ENCODE results near the gene WNT6. TPM values are rescaled to one million over a fixed set of nuclear protein-coding genes. Genes with fewer than 3 reads are reported as not detected.
"Not testable (repeated sequence)": the region's sequence is repeated elsewhere in the genome, so short reads cannot be mapped to it uniquely, and the experiment has no call there.

WNT6 gene
- total RNA-seq, 2 experiments from 2014 or later = 0.13 to 0.17 TPM

GRCh38 chr2:218829868-218830451, 29.6 kb upstream of the WNT6 start:
- POLR2A ChIA-PET = no interaction called here
- CTCF ChIA-PET = no interaction called here

GRCh38 chr2:218830526-218831306, 28.9 kb upstream of the WNT6 start:
- CTCF ChIA-PET = no interaction called here
- POLR2A ChIA-PET = no interaction called here

- ChIA-PET POLR2A (no interaction called here), CTCF (no interaction called here)
Observed at GRCh38 chr2:218831378-218831990, 28.1 kb upstream of the WNT6 start, which contains the start of gene PRKAG3. TSS of gene PRKAG3 (minus strand) at chr2:218831803.

GRCh38 chr2:218832081-218832480, 27.5 kb upstream of the WNT6 start:
- ChIA-PET POLR2A (no interaction called here), CTCF (no interaction called here)

- CTCF ChIA-PET = no interaction called here
Observed at GRCh38 chr2:218832520-218832919, 27.1 kb upstream of the WNT6 start.

GRCh38 chr2:218833023-218833609, 26.5 kb upstream of the WNT6 start:
- CTCF ChIA-PET = interaction anchor here (1.2 kb wide), 1 partner anchor 15 kb away, joined by 4 read pairs; no protein-coding TSS in a partner anchor
- POLR2A ChIA-PET = no interaction called here

More at GRCh38 chr2:218832520-218832919, 27.1 kb upstream of the WNT6 start:
- POLR2A ChIA-PET = no interaction called here

- POLR2A ChIA-PET = no interaction called here
- CTCF ChIA-PET = no interaction called here
Observed at GRCh38 chr2:218834685-218835084, 24.9 kb upstream of the WNT6 start.

- ChIA-PET POLR2A (no interaction called here), CTCF (no interaction called here)
Observed at GRCh38 chr2:218837495-218837894, 22.1 kb upstream of the WNT6 start.

GRCh38 chr2:218839430-218839829, 20.2 kb upstream of the WNT6 start:
- ChIA-PET POLR2A (no interaction called here), CTCF (interaction anchor here (1.2 kb wide), 1 partner anchor 8 kb away, joined by 3 read pairs; no protein-coding TSS in a partner anchor)

GRCh38 chr2:218839888-218840287, 19.7 kb upstream of the WNT6 start:
- POLR2A ChIA-PET = no interaction called here
- CTCF ChIA-PET = interaction anchor here (1.2 kb wide), 1 partner anchor 8 kb away, joined by 3 read pairs; no protein-coding TSS in a partner anchor

- CTCF ChIA-PET, POLR2A ChIA-PET: not testable (repeated sequence)
Observed at GRCh38 chr2:218844334-218844733, 15.3 kb upstream of the WNT6 start.

GRCh38 chr2:218846963-218847362, 12.6 kb upstream of the WNT6 start:
- CTCF ChIA-PET = interaction anchor here (0.6 to 2.9 kb wide), 34 partner anchors 8 to 316 kb away, joined by 3 to 21 read pairs (median 4); partner anchors contain the start of genes BCS1L, TTLL4 and ZNF142
- POLR2A ChIA-PET = not testable (repeated sequence)

GRCh38 chr2:218849721-218850120, 9.9 kb upstream of the WNT6 start:
- ChIA-PET POLR2A (no interaction called here), CTCF (interaction anchor here (0.6 to 2.9 kb wide), 6 partner anchors 14 to 191 kb away, joined by 3 to 21 read pairs (median 4); partner anchors contain the start of genes BCS1L and ZNF142)

- POLR2A ChIA-PET = no interaction called here
- CTCF ChIA-PET = interaction anchor here (2.2 kb wide), 1 partner anchor 119 kb away, joined by 6 read pairs; no protein-coding TSS in a partner anchor
Observed at GRCh38 chr2:218850796-218851195, 8.8 kb upstream of the WNT6 start.

GRCh38 chr2:218851286-218851685, 8.3 kb upstream of the WNT6 start:
- POLR2A ChIA-PET = no interaction called here

GRCh38 chr2:218852911-218853667, 6.5 kb upstream of the WNT6 start:
- POLR2A ChIA-PET = interaction anchor here (0.6 kb wide), 1 partner anchor 142 kb away, joined by 3 read pairs; no protein-coding TSS in a partner anchor

More at GRCh38 chr2:218851286-218851685, 8.3 kb upstream of the WNT6 start:
- CTCF ChIA-PET = interaction anchor here (0.5 to 1.7 kb wide), 3 partner anchors 25 to 212 kb away, joined by 3 to 13 read pairs (median 4); no protein-coding TSS in a partner anchor

GRCh38 chr2:218853766-218854165, 5.8 kb upstream of the WNT6 start:
- ChIA-PET POLR2A (interaction anchor here (0.6 kb wide), 1 partner anchor 143 kb away, joined by 3 read pairs; no protein-coding TSS in a partner anchor), CTCF (interaction anchor here (0.5 to 1.4 kb wide), 8 partner anchors 18 to 533 kb away, joined by 3 to 5 read pairs (median 3); no protein-coding TSS in a partner anchor)

More at GRCh38 chr2:218852911-218853667, 6.5 kb upstream of the WNT6 start:
- CTCF ChIA-PET = interaction anchor here (0.5 to 1.7 kb wide), 10 partner anchors 19 to 532 kb away, joined by 3 to 13 read pairs (median 3); no protein-coding TSS in a partner anchor

GRCh38 chr2:218854860-218855259, 4.7 kb upstream of the WNT6 start:
- POLR2A ChIA-PET = no interaction called here
- CTCF ChIA-PET = interaction anchor here (1.1 to 1.9 kb wide), 5 partner anchors 22 to 125 kb away, joined by 3 to 9 read pairs (median 3); partner anchors contain the start of gene WNT10A

Data from activated CD8-positive, alpha-beta memory T cell treated with anti-CD3 and anti-CD28 coated beads for 36 hours (primary cell).